ENCODE results near the gene HIP1. TPM values are rescaled to one million over a fixed set of nuclear protein-coding genes. Genes with fewer than 3 reads are reported as not detected.

HIP1 gene
- total RNA-seq, 4 donors from 2014 or later, result 12.6 to 43.3 (median 31.1) TPM

DNA sequence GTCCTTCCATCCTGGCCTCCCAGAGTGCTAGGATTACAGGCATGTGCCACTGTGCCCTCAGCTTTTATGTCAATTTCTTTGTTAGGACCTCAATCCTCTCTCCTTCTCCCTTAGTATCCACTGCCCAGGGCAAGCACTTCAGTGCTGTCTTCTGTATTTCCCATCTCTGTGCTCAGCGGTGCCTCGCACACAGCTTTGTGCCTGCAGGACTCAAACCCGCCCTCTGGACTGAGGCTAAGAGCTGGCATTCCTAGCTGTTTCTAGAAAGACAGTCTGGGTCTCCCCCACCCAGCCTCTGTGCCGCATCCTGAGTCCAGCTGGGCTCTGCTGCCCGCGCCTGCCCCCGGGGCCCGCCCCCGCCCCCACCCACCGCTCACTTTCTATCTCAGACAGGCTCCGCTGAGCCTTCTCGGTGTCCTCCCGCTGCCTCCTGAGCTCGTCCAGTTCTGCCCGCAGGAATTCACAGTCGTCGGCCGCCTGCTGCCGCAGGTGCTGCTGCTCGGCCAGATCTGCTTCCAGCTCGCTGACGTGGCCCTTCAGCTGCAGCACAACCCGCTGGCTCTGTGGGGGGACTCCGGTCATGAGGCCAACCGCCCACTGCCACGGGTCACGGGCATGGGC is 179.3 kb downstream of the HIP1 start:
- TF ChIP-seq, protein P1, sequence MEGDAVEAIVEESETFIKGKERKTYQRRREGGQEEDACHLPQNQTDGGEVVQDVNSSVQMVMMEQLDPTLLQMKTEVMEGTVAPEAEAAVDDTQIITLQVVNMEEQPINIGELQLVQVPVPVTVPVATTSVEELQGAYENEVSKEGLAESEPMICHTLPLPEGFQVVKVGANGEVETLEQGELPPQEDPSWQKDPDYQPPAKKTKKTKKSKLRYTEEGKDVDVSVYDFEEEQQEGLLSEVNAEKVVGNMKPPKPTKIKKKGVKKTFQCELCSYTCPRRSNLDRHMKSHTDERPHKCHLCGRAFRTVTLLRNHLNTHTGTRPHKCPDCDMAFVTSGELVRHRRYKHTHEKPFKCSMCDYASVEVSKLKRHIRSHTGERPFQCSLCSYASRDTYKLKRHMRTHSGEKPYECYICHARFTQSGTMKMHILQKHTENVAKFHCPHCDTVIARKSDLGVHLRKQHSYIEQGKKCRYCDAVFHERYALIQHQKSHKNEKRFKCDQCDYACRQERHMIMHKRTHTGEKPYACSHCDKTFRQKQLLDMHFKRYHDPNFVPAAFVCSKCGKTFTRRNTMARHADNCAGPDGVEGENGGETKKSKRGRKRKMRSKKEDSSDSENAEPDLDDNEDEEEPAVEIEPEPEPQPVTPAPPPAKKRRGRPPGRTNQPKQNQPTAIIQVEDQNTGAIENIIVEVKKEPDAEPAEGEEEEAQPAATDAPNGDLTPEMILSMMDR (IDR thresholded peaks at IDR 0.05; ENCODE audit: low read depth), result no peak

DNA sequence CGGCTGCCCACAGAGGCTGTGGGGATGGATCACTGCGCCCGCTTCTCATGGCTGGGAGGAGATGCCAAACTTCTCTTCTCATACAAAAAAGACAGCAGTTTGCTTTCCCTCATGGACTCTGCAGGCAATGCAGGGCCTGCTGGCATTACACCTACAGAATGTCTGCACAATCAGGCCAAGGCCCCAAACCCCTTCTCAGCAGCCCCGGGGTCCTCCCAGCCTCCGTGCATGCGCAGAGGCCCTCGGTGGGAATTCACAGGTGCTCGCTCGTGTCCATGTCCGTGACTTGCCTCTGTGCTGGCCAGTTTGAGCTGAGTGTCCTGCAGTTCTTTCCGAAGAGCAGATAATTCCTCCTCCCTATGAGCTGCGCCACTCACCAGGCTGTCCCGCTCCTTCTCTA is 183.0 kb downstream of the HIP1 start:
- TF ChIP-seq, protein P1 (IDR thresholded peaks at IDR 0.05; ENCODE audit: low read depth), result no peak

DNA sequence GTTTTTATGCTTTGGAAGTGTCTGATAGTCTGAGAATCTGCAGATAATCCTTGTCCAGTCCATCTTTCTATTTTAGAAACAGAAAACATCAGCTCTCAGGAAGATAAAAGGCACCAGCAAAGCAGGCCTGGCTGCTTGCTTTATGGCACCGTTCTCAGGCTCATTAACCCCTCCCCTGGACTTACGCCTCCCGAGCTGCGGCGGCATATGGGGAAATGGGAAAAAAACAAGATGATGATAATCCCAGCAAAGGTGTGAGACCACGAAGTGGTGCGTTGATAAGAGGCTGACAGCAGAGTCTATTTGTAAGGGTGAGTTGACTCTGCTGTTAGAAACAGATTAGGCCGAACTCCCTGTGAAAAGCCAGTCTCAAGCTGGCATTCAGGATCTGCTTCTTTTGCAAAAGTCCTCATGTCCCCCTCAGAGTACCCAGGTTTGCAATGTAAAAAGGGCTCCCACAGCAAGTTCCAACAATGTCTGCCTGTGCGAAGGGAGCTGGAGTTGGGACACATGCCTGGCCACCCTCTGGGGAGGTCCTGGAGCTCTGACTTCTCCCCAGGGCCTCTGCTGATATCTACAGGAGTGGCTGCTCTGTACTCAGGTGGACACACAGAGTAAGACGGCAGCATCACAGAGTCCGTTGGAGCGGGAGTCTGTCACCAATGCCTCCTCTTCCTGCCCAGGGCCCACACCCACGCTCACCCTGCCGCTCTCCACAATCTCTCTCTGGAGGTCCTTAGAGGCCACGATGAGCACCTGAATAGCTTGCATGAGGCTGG is 192.3 kb downstream of the HIP1 start:
- TF ChIP-seq, protein P1 (IDR thresholded peaks at IDR 0.05; ENCODE audit: low read depth), result no peak

DNA sequence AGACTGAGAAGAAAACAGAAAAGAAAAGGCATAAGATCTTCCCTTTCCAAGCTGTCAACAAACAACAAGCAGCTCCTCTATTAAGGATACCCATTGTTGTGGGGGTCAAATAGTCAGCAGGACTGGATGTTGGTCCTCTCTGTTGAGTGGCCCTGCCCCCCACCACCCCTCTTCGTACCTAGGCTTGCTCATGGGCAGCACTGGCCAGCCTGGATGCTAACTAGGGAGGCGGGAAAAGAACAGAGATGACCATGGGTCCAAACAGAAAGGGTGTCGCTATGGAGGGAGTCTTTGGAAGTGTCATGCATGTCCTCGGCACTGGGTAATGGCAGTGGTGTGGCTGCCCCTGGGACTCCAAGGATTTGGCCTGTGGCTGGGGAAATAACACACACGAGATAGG is 201.0 kb downstream of the HIP1 start:
- TF ChIP-seq, protein P1 (IDR thresholded peaks at IDR 0.05; ENCODE audit: low read depth), result no peak

DNA sequence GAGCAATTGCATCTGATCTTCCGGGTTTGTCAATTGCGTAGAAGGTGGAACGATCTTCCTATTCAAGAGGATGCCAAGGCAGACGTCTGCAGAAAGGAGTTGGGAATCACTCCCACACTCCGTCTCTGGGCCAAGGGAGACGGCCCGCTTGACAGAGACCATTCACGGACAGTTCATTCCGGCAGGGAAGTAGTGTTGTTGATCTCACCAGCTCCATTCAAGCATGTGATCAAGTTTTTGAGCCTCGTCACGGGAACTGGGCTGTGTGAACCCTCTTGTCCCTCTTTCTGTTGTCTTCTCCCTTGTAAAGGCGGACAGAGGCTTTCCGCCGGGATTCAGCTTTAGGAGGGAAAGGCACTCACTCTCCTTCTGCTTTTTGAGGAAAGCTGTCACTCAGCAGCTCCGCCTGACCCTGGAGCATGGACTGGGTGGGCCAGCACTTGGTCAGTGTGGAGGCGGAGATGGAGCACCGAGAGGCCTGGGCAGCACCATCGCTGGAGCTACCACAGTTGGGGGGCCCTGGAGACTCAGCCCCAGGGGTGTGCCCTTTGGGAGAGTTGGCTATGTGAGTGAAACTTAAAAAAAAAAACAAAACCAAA is 201.7 kb downstream of the HIP1 start:
- TF ChIP-seq, protein P1 (IDR thresholded peaks at IDR 0.05; ENCODE audit: low read depth), result no peak

DNA sequence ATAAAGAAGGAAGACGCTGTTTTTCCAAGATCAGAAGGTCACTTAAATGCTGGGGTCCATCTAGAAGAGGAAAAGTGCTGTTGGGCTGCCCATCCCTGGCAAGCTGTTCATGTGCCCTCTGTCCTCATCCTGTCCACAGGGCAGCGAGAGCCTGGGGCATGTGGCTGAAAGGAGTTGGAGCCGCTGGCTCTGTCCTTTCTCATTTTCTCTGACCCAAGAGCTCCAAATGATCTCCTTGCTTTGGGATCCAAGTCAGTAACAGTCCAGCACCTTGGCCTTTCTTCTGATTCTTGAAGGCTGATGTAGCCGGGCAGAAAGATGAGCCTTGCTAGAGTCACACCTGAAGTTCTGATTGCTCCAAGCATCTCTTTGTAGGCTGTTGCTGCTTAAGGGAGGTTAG is 202.2 kb downstream of the HIP1 start:
- TF ChIP-seq, protein P1 (IDR thresholded peaks at IDR 0.05; ENCODE audit: low read depth), result no peak

DNA sequence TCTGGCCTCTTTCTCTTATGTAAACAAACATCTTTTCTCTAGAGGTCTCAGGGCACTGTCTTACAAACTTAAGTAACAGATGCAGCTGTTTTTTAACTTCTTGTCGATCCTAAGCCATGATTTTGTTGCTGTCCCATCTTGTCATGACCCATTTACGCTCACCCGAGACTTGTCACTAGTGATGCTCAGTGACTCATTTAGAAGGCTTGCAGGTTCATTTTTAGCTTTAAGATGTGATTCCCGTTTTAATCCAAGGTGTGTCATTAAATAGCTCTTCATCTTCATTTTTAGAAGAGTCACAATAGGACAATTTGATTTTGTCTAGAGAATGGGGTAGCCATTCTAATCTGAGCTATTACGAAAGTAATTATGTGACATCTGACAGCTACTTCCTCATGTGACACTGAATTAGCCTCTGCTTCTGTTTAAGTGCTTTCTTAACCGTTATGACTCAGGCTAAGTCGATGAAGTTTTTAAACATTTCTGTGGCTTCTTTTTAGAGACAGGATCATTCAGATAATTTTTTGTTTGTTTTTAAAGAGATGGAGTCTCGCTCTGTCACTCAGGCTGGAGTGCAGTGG is 203.9 kb downstream of the HIP1 start:
- TF ChIP-seq, protein P1 (IDR thresholded peaks at IDR 0.05; ENCODE audit: low read depth), result no peak
